Testis (tissue), 3 donors: Measurements from ENCODE around the gene MRPL4. TPM values are rescaled to one million over a fixed set of nuclear protein-coding genes. Genes with fewer than 3 reads are reported as not detected.
A peak's percentile ranks its signal among the peaks of the same experiment; 100 is the strongest.

Experiments used
- DNase-seq: peaks from one replicate; pipeline ENCODE4 v3.0.0-alpha.2; 2019
- H3K27ac ChIP-seq, 2 donors: fragments of 200-600 bp; sonication (generic); one replicate each; pipeline ENCODE4 v1.5.1; 2019
- H3K27me3 ChIP-seq: fragments of 200-600 bp; sonication (generic); one replicate; pipeline ENCODE4 v1.5.1; 2019
- H3K36me3 ChIP-seq: fragments of 200-600 bp; sonication (generic); one replicate; pipeline ENCODE4 v1.5.1; 2017; ENCODE audit warnings: low read depth; ENCODE audit errors: missing control alignments
- H3K4me1 ChIP-seq: fragments of 200-600 bp; sonication (generic); one replicate; pipeline ENCODE4 v1.5.1; 2019
- H3K4me3 ChIP-seq, 2 donors: fragments of 200-600 bp; sonication (generic); one replicate each; pipeline ENCODE4 v1.5.1; 2017 to 2019
- H3K9me3 ChIP-seq: fragments of 200-600 bp; sonication (generic); one replicate; pipeline ENCODE4 v1.5.1; 2017
- POLR2A ChIP-seq: fragments of 450-650 bp; IDR thresholded peaks from one replicate; pipeline ENCODE4 v1.6.1; 2017; ENCODE audit warnings: antibody characterized with exemption, mild to moderate bottlenecking, moderate library complexity
- WGBS, 2 donors: methylation state at CpG; one replicate each; pipeline ENCODE4 v1.1.5; 2018; 5-methylcytosine and 5-hydroxymethylcytosine counted together
- intact Hi-C: fragments of 100-400 bp; cut with DNase I; formaldehyde crosslinking; loops from one replicate; pipeline ENCODE4 v1.15.1; 2023; ENCODE audit warnings: low total_unique reads
- polyA plus RNA-seq: library from polyadenylated mRNA; stranded (reverse); fragments of 350-450 nt; fragmentation: Illumina TruSeq; extraction: RNeasy Lipid Tissue Mini Kit (QIAGEN cat#74804); gene quantifications from one replicate; pipeline ENCODE4 v1.2.3, GENCODE V29; 2014; ENCODE audit warnings: low read depth, low replicate concordance; ENCODE audit not compliant: insufficient read depth
- total RNA-seq, 2 donors: library from RNA; depleted of rRNA; stranded (reverse); fragments of >200 nt; gene quantifications; one replicate each; pipeline ENCODE4 v1.2.3, GENCODE V29; 2016
- TF ChIP-seq, protein P1 (sequence below), 3 experiments: fragments of 450-650 bp in 2 of 3; fragments of 200-600 bp in 1 of 3; sonication (generic) in 1 of 3; IDR thresholded peaks; one replicate each; pipeline ENCODE4 v1.5.1; 2016 to 2019; ENCODE audit warnings: antibody characterized with exemption in 3 of 3, mild to moderate bottlenecking in 2 of 3, moderate library complexity in 1 of 3

Gene MRPL4
- total and polyA plus RNA-seq, 3 donors from 2014 or later, result 53.3 to 91.8 (median 63.5) TPM

DNA sequence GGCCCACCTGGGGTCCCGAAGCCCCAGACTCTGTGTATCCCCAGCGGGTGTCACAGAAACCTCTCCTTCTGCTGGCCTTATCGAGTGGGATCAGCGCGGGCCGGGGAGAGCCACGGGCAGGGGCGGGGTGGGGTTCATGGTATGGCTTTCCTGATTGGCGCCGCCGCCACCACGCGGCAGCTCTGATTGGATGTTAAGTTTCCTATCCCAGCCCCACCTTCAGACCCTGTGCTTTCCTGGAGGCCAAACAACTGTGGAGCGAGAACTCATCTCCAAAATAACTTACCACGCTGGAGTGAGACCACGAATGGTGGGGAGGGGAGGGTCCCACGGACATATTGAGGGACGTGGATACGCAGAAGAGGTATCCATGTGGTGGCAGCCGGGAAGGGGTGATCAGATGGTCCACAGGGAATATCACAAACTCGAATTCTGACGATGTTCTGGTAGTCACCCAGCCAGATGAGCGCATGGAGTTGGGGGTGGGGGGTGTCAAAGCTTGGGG lies 36.7 kb downstream of the MRPL4 start:
- 10% methylated on average over 23 of the region's 23 CpGs for WGBS, 2 donors
- Histone ChIP-seq H3K9me3 (no peaks in the 10 kb centered on the region), H3K36me3 (no peaks in the 10 kb centered on the region), H3K4me3 (no peak overlapping the region), H3K27me3 (peaks cover 5% of the 10 kb centered on the region), H3K27ac (no peak overlapping the region), H3K4me1 (peaks cover 40% of the 10 kb centered on the region)
- intact Hi-C loops, result no loop called here
- TF ChIP-seq, protein P1, sequence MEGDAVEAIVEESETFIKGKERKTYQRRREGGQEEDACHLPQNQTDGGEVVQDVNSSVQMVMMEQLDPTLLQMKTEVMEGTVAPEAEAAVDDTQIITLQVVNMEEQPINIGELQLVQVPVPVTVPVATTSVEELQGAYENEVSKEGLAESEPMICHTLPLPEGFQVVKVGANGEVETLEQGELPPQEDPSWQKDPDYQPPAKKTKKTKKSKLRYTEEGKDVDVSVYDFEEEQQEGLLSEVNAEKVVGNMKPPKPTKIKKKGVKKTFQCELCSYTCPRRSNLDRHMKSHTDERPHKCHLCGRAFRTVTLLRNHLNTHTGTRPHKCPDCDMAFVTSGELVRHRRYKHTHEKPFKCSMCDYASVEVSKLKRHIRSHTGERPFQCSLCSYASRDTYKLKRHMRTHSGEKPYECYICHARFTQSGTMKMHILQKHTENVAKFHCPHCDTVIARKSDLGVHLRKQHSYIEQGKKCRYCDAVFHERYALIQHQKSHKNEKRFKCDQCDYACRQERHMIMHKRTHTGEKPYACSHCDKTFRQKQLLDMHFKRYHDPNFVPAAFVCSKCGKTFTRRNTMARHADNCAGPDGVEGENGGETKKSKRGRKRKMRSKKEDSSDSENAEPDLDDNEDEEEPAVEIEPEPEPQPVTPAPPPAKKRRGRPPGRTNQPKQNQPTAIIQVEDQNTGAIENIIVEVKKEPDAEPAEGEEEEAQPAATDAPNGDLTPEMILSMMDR (IDR thresholded peaks at IDR 0.05), result no peak
- no peak for TF ChIP-seq POLR2A
- no peak for DNase-seq

DNA sequence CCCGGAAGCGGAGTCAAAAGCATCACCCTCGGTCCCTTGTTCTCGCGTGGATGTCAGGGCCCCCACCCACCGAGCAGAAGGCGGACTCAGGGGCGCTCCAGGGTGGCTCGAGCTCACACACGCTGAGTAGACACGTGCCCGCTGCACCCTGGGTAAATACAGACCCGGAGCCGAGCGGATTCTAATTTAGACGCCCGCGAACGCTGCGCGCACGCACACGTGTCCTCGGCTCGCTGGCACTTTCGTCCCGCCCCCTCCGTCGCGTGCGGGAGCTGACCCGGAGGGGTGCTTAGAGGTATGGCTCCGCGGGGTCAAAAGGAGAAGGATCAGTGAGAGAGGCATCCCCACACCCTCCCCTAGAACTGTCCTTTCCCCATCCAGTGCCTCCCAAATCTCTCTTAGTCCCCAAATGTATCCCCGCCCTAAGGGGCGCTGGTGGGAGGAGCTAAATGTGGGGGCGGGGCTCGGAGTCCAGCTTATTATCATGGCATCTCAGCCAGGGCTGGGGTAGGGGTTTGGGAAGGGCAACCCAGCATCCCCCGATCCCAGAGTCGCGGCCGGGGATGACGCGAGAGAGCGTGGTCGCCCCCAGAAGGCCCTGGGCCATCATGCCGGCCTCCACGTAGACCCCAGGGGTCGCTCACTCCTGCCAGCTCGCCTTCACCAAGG lies 37.3 kb downstream of the MRPL4 start:
- peaks cover 5% of the 10 kb centered on the region for H3K27me3 ChIP-seq
- no peaks in the 10 kb centered on the region for H3K9me3 ChIP-seq
- no peak for DNase-seq
- intact Hi-C loops, result no loop called here
- no peak overlapping the region for H3K27ac ChIP-seq
- no peaks in the 10 kb centered on the region for H3K36me3 ChIP-seq
- 1 to 2% methylated on average over 42 to 48 of the region's 50 CpGs for WGBS, 2 donors
- no peak for TF ChIP-seq POLR2A
- TF ChIP-seq, protein P1 (IDR thresholded peaks at IDR 0.05), result no peak
- H3K4me3 ChIP-seq, result peak overlapping the region; percentile 4 to 38
- H3K4me1 ChIP-seq, result peaks cover 40% of the 10 kb centered on the region

DNA sequence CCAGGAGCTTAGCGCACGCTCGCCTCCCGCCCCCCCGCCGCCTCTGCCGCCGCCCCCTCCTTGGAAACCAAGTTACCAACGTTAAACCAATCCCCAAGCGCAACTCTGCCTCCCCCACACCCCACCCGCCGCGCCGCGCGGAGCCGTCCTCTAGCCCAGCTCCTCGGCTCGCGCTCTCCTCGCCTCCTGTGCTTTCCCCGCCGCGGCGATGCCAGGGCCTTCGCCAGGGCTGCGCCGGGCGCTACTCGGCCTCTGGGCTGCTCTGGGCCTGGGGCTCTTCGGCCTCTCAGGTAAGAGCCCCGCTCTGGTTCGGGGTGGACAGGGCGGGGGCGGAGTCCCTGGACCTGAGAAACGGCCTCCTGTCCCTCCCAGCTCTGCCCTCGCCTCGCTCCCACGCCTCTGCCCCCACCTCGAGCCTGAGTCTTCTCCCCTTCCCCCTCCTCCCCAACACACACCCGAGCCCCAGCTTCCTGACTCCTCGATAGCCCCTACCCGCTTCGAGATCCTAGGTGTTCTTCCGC lies 37.9 kb downstream of the MRPL4 start, which contains the start of gene ICAM5:
Gene ICAM5, plus strand, starts transcription at position 117 of the 521 bp plus-strand sequence. Its CDS starts 92 bp downstream, at position 209.
- Histone ChIP-seq H3K4me1 (peaks cover 40% of the 10 kb centered on the region), H3K27ac (no peak within 1 kb of the TSS), H3K4me3 (peak within 1 kb of the TSS; percentile 4 to 40), H3K36me3 (no peaks in the 10 kb centered on the region), H3K9me3 (no peaks in the 10 kb centered on the region), H3K27me3 (peaks cover 5% of the 10 kb centered on the region)
- DNase-seq, result no peak
- TF ChIP-seq, protein P1 (IDR thresholded peaks at IDR 0.05), result no peak
- TF ChIP-seq POLR2A, result no peak
- WGBS, 2 donors, result 0 to 1% methylated on average over 35 to 45 of the region's 45 CpGs
- intact Hi-C loops, result no loop called here

DNA sequence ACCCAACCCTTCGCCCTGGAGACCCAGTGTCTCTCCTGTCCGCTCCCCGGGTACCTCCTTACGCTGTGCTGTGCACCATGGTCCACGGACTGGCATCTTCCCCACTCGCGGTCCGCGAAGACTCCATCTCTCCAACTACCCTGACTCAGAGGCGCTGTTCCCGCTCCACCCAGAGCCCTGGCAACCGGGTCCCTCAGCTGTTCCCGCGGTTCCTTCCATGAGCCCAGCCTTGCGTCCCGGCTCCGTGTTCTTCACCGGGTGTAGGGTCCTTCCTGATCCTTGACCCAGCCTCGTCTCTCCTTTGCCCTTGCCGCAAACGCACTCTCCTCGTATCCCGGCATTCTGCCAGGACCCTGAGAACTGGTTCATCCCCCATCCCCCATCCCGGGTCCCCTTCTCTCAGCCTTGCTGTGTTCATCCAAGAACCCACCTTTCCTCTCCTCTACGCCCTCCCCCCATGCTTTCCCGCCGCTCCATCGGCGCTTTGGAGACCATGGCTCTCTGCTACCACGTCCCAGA lies 38.4 kb downstream of the MRPL4 start:
- no peaks in the 10 kb centered on the region for H3K9me3 ChIP-seq
- no peak for DNase-seq
- TF ChIP-seq, protein P1 (IDR thresholded peaks at IDR 0.05), result no peak
- TF ChIP-seq POLR2A, result no peak
- intact Hi-C loops, result no loop called here
- WGBS, 2 donors, result 1% methylated on average over 25 to 30 of the region's 30 CpGs
- no peaks in the 10 kb centered on the region for H3K36me3 ChIP-seq
- H3K4me3 ChIP-seq, result peak overlapping the region in 1 of 2 donors; percentile 38
- no peak overlapping the region for H3K27ac ChIP-seq
- H3K4me1 ChIP-seq, result peaks cover 44% of the 10 kb centered on the region
- H3K27me3 ChIP-seq, result peaks cover 5% of the 10 kb centered on the region
